Neural cell (in vitro differentiated cells): Measurements from ENCODE around the gene NOSTRIN.

Experiments used
- EP300 ChIP-seq: fragments of 450-650 bp; conservative IDR thresholded peaks from 2 replicates; pipeline ENCODE4 v1.6.1; 2014; ENCODE audit warnings: antibody characterized with exemption, mild to moderate bottlenecking, moderate library complexity; ENCODE audit not compliant: poor library complexity, severe bottlenecking
- POLR2AphosphoS5 ChIP-seq: IDR thresholded peaks from 2 replicates; pipeline ENCODE4 v1.6.1; 2012
- TF ChIP-seq, protein P1 (sequence below): fragments of 450-650 bp; IDR thresholded peaks from 2 replicates; pipeline ENCODE4 v1.5.1; 2014; ENCODE audit warnings: antibody characterized with exemption, mild to moderate bottlenecking, moderate library complexity; ENCODE audit not compliant: poor library complexity, severe bottlenecking

DNA sequence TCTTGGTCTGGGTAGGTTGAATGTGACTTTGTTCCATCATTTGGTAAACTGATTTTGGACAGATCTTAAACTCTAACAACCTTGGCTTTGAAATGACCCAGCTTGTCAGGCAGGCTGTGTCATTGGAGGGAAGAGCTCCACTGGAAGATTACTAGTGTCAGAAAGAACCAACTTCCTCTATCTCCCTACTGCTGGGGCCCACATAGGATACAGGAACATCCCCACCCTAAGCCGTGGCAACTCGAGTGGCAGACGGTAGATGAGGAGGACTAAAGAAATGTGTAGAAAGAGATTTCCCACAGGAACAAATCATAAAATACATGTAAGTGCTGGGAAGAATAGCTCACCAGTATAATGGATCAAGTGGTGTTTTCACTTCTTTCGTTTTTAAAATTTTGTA, 94.3 kb downstream of the NOSTRIN start:
- TF ChIP-seq POLR2AphosphoS5 (no peak), EP300 (no peak)
- TF ChIP-seq, protein P1, sequence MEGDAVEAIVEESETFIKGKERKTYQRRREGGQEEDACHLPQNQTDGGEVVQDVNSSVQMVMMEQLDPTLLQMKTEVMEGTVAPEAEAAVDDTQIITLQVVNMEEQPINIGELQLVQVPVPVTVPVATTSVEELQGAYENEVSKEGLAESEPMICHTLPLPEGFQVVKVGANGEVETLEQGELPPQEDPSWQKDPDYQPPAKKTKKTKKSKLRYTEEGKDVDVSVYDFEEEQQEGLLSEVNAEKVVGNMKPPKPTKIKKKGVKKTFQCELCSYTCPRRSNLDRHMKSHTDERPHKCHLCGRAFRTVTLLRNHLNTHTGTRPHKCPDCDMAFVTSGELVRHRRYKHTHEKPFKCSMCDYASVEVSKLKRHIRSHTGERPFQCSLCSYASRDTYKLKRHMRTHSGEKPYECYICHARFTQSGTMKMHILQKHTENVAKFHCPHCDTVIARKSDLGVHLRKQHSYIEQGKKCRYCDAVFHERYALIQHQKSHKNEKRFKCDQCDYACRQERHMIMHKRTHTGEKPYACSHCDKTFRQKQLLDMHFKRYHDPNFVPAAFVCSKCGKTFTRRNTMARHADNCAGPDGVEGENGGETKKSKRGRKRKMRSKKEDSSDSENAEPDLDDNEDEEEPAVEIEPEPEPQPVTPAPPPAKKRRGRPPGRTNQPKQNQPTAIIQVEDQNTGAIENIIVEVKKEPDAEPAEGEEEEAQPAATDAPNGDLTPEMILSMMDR: no peak
